Erythroblast (primary cell): Measurements from ENCODE around the gene ARHGEF25.

Experiments
- GATA1 ChIP-seq: IDR thresholded peaks from 2 replicates; pipeline ENCODE4 v1.6.1; 2011; ENCODE audit warnings: low read depth, mild to moderate bottlenecking, control low read depth, low read length, moderate library complexity
- POLR2A ChIP-seq: IDR thresholded peaks from 2 replicates; pipeline ENCODE4 v1.6.1; 2011; ENCODE audit warnings: mild to moderate bottlenecking, low read length

DNA sequence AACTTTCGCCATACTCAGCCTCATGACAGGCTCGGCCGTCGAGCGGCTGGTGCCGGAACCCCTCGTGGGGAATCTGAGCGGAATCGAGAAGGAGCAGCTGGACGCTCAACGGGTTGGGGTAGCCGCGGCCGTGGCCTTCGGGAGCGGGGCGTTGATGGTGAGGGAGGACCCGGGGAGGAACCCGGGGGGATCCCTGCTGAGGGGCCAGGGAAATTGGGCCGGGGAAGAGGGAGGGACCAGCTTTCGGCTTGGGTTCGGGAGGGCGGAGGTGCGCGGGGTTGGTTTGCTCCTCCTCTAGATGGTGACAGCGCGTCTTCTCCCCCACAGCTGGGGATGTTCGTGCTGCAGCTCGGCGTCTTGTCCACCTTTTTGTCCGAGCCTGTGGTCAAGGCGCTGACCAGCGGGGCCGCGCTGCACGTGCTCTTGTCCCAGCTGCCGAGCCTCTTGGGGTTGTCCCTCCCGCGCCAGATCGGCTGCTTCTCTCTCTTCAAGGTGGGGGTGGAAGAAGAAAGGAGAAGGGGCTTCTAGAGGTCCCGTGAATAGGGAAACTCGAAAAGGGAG lies 9.8 kb downstream of the ARHGEF25 start:
- TF ChIP-seq POLR2A (no peak), GATA1 (no peak)
